Ammon's horn (tissue), 1 donor: ENCODE results near the gene ZNF316.
"Not testable (repeated sequence)": the region's sequence is repeated elsewhere in the genome, so short reads cannot be mapped to it uniquely, and the experiment has no call there.

Source experiments
- DNase-seq: peaks from one replicate; pipeline ENCODE4 v3.0.0-alpha.2; 2016; ENCODE audit warnings: low spot score

ZNF316 gene

DNA sequence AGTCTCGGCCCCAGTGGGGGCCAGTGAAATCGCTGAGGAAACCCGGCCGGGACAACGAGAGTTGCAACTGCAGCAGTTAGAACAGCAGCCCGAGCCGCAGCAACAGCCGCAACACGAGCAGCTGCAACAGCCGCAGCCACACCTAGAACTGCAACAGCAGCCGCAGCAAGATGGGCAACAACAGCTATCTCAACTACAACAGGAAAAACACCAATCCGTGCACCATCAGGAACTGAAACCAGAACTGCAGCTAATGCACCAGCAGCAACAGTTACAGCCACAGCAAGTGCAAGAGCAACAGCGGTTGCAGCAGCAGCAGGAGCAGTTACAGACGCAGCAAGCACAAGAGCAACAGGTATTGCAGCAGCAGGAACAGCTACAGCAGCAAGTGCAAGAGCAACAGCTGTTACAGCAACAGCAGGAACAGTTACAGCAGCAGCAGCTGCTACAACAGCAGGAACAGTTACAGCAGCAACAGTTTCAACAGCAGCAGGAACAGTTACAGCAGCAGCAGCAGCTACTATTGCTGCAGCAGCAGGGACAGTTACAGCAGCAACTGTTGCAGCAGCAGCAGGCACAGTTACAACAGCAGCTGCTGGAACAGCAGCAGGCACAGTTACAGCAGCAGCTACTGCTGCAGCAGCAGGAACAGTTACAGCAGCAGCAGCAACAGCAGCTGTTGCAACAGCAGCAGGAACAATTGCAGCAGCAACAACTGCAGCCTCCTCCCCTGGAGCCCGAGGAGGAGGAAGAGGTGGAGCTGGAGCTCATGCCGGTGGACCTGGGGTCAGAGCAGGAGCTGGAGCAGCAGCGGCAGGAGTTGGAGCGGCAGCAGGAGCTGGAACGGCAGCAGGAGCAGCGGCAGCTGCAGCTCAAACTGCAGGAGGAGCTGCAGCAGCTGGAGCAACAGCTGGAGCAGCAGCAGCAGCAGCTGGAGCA, 15.7 kb upstream of the ZNF316 start:
- DNase-seq, result no peak

DNA sequence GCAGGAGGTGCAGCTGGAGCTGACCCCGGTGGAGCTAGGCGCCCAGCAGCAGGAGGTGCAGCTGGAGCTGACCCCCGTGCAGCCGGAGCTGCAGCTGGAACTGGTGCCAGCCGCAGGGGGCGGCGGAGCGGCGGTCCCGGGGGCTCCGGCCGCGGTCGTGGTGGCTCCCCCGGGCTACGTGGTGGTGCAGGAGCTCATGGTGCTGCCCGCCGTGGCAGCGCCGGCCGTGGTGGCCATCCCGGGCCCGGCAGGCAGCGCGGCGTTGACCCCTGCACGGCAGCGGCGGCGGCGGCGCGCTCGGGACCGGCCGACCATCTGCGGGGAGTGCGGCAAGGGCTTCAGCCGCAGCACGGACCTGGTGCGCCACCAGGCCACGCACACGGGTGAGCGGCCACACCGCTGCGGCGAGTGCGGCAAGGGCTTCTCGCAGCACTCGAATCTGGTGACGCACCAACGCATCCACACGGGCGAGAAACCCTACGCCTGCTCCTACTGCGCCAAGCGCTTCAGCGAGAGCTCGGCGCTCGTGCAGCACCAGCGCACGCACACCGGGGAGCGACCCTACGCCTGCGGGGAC, 14.9 kb upstream of the ZNF316 start:
- DNase-seq, result no peak

DNA sequence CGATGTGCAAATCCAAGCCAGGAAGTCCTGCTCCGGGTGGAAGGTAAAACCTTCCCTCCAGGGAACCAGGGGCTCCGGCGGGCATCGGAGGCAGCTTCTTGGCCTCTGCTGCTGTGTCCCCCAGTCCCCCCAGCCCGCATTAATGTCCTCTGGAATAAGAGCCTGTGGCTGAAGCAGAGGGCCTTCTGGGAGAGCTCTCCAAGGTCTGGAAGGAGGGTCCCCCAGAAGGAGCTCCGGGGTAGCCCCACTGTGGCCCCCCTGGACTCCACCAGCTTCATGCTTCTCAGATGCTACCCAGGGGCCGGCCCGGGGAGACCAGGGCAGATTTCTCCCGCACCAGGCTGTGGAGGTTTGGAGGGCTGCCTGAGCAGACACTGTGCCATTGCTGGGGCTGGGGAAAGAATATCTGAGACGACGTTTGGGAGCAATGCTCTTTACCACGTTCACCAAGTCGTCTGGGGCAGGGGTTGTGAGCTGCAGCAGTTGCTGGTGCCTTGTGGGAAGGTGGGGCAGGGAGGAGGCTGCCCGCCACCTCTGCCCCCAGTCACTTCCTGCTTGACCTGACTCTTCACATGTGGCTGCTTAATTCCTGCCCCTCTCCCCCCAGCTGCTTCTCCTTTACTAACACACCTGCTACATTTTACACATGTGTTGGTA, 13.4 kb upstream of the ZNF316 start:
- no peak for DNase-seq

DNA sequence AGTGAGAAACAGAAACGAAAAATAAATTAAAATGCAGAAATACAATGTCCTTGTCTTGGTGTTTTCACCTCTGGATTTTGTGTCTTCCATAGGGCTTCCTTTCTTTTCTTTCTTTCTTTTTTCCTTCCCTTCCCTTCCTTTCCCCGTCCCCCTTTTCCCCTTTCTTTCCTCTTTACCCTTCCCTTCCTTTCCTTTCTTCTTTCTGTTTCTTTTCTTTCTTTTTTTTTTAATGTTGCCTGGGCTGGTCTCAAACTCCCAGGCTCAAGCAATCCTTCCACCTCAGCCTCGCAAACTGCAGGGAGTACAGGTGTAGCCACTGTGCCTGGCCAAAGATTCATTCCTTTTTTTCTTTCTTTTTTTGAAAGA, 12.9 kb upstream of the ZNF316 start:
- no peak for DNase-seq

DNA sequence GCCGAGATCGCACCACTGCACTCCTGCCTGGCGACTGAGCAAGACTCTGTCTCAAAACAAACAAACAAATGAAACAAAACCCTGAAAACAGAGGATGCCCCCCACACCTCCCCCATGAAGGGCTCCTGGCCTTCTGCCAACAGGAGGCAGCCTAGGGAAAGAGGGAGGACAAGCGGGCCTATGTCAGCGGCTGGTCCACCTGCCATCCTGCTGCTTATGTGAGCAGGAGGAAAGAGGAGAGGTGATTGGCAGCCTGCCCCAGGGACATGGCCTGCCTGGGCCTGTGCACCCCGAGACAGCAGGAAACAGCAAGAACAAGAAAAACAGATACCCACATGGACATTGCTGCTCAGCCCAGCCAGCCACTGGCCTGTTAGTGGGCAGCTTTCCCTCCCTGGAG, 9.1 kb upstream of the ZNF316 start:
- DNase-seq, result no peak

DNA sequence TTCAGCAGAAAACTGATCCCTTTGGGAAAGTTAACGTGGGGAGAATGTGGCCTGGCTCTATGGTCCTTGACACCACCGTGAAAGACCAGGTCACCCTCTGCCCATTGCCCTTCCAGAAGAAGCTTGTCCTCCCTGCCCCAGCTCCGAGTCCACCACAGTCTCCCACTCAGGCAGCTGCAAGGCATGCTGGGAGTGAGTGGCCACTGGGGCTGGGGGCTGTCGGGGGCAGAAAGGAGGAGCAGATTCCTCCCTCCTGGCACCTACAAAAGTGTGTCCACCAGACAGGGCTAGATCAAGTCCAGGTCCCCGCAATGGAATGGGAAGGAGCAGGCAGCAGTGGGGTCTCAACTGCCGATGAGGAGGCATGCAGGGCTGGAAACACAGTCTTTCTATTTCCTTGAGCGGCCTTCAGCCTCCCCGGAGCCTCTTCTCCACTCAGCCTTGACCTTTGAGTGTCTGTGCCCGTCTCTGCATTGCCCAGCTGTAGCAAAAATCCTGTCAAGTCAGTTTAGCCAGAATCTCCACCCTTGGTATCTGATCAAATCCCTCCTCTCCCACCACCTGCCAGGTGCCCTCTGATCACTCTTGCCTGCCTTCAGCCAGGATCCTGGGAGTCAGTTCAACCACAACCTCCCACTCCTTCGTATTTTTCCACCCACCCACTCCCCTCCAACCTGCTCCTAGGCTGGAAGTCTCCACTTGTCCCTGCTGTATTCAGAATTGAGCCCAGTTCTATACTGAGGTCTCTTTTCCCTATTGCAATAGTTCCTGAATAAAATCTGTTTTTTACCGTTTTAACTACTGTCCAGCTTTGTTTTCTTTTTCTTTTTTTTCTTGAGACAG, 6.9 kb upstream of the ZNF316 start:
- DNase-seq, result no peak

DNA sequence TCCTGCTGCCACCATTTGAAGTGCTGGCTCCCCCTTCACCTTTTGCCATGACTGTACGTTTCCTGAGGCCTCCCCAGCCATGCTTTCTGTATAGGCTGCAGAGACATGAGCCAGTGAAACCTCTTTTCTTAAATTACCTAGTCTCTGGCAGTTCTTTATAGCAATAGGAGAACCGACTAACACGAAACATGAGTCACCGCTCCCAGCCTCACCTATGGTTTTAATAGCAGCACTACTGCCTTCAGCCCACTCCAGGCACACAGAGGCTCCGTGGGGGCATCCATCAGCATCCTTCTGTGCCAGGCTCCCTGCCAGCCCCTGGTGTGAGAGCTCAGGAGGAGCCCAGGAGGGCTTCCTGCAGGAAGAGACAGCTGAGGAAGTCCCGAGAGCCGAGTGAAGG, 5.5 kb upstream of the ZNF316 start:
- no peak for DNase-seq

DNA sequence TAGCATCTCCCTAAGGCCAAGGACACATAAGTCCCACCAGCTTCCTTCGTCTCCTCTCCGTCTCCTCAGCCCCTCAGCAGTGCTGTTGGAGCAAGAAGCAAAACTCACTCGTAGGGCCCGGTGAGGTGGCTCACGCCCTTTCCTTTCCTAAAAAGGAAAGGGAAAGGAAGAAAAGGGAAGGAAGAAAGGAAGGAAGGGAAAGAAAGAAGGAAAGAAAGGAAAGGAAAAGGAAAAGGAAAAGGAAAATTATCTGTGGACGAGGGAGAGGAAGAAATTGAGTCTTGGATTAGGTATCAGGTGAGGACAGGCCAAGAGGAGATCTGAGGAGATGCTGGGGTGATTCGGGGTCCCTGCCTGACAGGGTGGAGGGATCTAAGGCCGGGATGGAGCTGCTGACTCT, 3.1 kb upstream of the ZNF316 start:
- DNase-seq, result no peak

DNA sequence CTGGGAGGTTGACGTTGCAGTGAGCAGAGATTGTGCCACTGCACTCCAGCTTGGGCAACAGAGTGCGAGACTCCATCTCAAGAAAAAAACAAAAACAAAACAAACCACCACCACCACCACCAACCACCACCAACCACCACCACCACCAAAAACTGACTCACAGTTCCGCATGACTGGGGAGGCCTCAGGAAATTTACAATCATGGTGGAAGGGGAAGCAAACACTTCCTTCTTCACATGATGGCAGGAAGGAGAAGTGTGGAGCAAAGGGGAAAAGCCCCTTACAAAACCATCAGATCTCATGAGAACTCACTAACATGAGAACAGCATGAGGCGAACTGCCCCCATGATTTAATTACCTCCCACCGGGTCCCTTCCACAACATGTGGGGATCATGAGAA, 2.1 kb upstream of the ZNF316 start:
- not testable (repeated sequence) for DNase-seq

DNA sequence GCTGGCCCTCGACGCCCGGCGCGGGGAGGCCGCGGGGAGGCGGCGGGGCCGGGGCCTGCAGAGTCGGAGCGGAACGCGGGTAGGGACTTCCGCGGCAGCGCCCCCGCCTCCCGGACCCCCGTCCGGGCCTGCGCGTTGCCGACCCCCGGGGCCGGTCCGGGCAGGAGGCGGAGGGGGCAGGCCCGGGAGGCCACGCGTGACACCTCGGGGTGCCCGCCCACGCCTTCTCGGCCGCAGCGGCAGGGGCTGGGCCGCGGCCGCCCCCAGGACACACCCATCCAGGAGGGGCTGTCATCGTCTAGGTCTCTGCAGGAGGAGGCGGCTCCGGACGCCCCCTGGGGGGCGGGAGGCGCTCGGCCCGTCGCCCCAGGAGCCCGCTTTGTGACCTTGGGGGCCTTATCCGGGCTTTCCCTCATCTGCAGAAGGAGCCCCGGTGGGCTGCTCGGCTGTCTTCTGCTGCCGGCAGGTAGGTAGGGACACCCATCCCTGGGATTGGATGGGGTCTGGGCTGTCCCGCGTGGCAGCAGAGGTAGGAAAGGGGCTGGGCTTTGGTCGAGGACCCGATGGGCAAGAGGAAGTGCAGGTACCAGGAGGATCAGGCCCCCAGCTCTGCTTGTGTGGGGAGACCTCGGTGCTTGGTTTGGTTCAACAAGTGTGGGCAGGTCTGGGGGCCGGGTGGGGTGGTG, 569 bp downstream of the ZNF316 start:
- no peak for DNase-seq

DNA sequence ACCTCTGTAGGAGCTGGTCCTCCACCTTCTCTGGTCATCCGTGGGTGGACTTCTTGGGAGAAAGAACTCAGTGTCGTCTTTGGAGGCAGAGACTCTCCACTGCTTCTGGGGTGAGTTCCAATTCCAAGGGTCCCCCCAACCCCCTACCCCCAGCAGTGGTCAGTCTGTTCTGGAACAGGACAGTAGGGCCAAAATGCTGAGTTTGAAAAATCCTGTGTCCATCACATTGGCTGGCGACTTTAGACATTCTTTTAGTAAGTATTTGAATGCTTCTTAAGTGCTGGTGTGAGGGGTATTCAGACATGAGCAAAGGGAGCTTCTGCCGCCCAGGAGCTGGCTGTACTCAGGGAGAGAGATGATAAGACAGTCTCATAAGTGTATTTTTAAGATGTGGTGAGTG, 1.9 kb downstream of the ZNF316 start:
- no peak for DNase-seq

DNA sequence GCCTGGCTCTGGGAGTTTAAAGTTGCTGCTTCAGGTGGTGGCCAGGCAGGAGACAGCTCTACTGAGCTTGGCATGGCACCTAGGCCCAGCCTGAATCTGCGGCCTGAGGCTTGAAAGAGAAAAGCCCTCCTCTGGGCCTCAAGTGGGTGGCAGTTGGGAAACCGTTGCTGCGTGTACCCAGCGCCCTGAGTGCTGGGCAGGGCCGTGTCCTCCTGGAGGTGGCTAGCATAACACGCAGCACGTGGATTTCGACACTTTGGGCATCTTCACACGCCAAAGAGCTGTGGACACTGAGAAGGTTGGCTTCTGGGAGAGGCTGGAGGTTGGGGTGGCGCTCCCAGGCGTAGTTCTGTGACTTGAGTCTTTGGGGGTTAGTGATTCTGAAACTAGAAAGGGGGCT, 2.5 kb downstream of the ZNF316 start:
- DNase-seq, result no peak

DNA sequence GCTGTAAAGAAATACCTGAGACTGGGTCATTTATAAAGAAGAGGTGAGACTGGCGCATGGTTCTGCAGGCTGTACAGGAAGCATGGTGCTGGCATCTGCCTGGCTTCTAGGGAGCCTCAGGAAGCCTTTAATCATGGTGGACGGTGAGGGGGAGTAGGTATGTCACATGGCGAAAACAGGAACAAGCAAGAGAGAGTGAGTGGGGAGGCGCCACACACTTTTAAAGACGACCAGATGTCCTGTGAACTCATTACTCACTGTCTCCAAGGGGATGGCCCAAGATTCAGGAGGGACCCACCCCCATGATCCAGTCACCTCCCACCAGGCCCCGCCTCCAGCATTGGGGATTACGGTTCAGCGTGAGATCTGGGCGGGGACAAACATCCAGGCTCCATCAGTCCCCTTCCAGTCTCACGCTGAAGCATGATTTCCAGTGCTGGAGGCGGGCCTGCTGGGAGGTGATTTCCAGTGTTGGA, 3.2 kb downstream of the ZNF316 start:
- peak; percentile 25 for DNase-seq

DNA sequence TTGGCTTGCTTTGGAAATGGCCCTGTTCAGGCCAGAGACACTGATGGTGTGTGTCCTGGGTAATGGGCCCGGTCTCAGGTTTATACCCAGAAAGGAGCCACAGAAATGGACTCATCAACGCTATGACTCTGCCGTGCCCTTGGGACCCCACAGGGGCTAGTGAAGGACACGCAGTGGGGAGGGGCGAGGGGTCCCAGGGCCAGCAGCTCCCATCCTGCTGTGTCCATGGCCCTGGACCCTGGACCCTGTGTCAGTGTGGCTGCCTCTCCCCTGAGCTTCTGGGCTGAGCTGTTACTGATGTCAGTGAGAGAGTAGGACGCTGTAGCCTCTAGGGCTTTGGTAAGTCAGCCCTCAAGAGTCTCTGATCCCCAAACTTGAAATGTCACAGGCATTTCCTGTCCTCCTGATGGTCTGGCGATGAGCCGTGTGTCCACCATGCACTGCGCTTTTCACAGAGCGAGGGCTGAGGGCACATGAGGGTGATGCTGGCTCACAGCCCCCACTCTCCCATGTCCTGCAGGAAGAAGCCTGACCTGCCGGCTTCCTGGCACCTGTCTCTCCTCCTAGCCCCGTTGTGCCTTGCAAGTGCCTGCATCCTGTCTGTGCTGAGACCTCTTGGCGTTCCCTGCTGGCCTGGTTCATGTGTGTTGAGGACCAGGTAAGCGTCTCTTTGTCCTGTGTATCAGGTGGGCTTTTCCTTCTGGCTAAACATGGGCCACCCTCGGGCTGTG, 4.4 kb downstream of the ZNF316 start:
- DNase-seq, result no peak

DNA sequence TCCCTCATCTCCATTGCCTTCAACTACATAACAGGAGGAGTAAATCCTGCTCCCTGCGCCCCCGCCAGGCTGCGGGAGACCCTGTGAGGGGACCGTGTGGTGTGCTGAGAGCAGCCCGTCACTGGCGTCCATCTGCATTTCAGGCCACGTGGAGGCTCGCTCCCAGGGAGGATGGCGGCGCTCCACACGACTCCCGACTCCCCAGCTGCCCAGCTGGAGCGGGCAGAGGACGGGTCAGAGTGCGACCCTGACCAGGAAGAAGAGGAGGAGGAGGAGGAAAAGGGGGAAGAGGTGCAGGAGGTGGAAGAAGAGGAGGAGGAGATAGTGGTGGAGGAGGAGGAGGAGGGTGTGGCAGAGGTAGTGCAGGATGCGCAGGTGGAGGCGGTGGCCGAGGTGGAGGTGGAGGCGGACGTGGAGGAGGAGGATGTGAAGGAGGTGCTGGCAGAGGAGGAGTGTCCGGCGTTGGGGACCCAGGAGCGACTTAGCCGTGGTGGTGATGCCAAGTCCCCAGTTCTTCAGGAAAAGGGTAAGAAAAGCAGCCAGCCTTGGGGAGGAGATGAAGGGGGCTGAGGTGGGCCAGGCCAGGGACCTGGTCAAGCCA, 5.2 kb downstream of the ZNF316 start:
- no peak for DNase-seq

DNA sequence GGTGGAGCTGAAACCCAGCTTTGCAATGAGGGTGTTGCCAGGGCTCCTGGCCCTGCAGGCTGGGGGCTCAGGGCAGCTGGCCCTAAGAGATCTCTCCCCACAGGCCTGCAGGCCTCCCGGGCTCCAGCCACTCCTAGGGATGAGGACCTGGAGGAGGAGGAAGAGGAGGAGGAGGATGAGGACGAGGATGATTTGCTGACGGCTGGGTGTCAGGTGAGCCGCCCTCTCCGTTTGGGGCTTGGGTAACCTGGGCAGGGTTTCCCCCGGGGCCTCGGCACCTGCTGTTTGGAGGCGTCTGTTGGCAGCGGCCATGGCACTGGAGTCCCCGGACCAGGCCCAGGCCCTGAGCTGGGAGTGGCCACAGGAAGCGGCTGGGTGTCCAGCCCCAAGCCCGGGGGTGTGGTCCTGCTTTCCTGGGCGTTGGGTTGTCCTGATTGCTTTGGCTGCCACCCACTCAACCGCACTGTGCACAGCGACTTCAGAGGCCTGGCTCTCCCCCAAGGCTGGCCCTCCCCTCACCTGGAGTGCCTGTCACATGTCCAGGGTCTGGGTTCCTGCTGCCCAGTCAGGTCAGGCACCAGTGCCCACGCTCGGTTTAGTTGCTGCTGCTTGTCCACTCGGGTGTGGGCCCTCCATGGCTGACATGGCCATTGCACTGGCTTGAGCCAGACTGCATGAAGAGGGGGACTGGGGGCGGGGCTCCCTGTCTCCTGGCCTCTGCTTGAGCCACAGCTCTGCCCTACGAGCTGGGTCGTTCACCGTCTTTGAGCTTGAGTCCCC, 5.9 kb downstream of the ZNF316 start:
- no peak for DNase-seq

DNA sequence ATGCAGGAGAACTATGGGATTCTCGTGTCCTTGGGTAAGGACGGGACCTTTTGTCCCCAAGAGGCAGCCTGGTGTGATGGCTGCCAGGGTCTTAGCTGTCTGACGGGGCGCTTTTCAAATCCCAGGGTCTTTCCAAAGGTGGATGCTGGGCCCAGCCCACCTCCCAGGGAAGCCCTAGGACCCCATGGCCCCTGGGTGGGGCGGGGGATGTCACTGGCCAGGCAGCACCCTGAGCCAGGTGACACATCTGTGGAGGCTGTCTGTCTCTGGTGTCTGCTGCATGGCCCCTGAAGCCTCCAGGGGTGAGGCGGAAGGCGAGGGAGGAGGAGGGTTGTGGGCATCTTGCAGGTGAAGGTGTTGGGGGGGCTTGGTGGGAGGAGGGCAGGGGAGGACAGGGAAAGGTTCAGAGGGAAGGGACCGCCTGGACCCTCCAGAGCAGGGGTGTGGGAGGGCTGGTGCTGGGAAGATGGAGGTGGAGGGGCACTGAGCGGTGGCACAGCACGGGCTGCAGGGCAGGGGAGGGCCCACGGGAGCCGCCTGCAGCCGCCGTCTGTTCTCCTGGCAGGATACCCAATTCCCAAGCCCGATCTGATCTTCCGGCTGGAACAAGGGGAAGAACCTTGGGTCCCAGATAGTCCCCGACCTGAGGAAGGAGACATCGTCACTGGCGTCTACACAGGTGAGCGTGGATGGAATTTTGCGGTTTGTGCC, 7.0 kb downstream of the ZNF316 start:
- DNase-seq, result no peak

DNA sequence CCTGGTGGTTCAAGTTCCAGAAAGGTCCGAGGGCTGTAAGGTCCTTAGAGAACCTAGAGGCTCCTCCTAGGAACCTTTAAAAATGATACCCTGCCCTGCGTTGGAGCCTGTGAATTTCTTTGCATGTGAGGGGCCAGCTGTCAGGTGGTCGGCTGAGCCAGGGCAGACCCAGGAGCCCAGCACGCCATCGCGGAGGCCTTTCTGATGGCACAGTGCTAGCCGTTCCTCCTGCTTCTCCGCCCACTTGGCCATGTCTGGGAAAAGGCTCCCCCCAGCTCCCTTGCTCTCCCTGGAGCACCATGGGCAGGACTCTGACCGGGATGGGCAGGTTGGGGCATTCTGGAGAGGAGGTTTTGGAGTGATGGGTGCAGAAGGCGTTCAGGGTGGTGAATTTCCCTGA, 7.6 kb downstream of the ZNF316 start:
- DNase-seq, result no peak

DNA sequence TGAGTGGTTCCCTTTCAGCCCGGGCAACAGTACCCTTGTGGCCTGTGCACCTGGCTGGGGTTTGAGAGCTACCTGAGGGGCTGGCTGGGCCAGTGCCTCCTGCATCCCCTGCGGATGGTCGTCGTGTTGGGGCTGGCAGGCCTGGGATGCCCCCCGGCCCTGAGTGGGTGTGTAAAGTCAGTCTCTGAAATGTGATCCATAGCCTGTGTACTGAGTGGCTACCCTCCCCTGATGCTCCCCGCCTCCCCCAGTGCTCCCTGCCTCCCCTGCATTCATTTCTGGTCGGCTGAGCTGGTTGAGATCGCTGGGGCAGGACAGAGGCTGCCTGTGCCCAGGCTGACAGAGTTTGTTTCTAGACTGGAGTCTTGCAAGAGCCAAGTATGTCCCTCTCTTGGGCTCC, 9.3 kb downstream of the ZNF316 start:
- DNase-seq, result no peak
